Neural crest cell (in vitro differentiated cells): ENCODE results near the gene COL12A1. TPM values are rescaled to one million over a fixed set of nuclear protein-coding genes. Genes with fewer than 3 reads are reported as not detected.

ENCODE experiments used
- DNase-seq: peaks from one replicate; pipeline ENCODE4 v3.0.0; 2021; ENCODE audit warnings: low read depth, mixed read lengths, low spot score
- H3K27ac Mint-ChIP-seq: one replicate; pipeline ENCODE4 v1.8.0; 2021; ENCODE audit warnings: mild to moderate bottlenecking, mixed read lengths; ENCODE audit not compliant: unreplicated experiment
- H3K27me3 Mint-ChIP-seq: 2 replicates; pipeline ENCODE4 v1.8.0; 2021; ENCODE audit warnings: low read depth, mild to moderate bottlenecking, mixed read lengths
- H3K36me3 Mint-ChIP-seq: 2 replicates; pipeline ENCODE4 v1.8.0; 2021; ENCODE audit warnings: low read depth, mild to moderate bottlenecking, mixed read lengths
- H3K4me1 Mint-ChIP-seq: 2 replicates; pipeline ENCODE4 v1.8.0; 2021; ENCODE audit warnings: mixed read lengths
- H3K4me3 Mint-ChIP-seq: one replicate; pipeline ENCODE4 v1.8.0; 2021; ENCODE audit warnings: mild to moderate bottlenecking, mixed read lengths
- H3K9me3 Mint-ChIP-seq: 2 replicates; pipeline ENCODE4 v1.8.0; 2021; ENCODE audit warnings: mixed read lengths
- total RNA-seq: library from RNA; stranded (reverse); gene quantifications from 2 replicates; pipeline ENCODE4 v1.2.1, GENCODE V29; 2021
- TF ChIP-seq, protein P1 (sequence below): fragments of 200-600 bp; sonication (generic); conservative IDR thresholded peaks from 2 replicates; pipeline ENCODE4 v1.5.0; 2021; ENCODE audit warnings: antibody characterized with exemption, mild to moderate bottlenecking

Gene COL12A1
- total RNA-seq, 1 donor from 2014 or later = 50.2 TPM

DNA sequence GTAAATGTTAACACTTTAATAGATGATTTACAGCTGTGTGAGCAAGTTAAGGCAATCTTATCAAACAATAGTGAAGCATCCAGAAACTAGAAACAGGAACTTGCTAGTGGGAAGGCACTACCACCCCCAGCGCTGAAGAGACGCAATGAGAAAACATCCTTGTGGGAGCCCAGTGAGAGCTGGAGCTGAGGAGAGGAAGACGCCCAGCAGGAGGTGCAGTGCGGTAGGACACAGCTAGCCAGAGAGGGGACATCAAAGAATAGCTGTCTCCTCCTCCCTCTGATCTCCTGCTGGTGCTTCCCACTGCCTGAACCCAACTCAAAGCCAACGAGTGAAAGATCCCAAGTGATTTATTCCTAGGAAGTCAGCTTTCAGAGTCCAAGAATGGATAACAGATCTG lies 140.3 kb downstream of the COL12A1 start:
- Mint-ChIP-seq H3K27me3 (no peaks in the 10 kb centered on the region), H3K27ac (no peak overlapping the region), H3K9me3 (peaks cover 2% of the 10 kb centered on the region), H3K4me1 (peaks cover 16% of the 10 kb centered on the region), H3K36me3 (peaks cover 2% of the 10 kb centered on the region), H3K4me3 (no peak overlapping the region)
- DNase-seq = no peak
- TF ChIP-seq, protein P1, sequence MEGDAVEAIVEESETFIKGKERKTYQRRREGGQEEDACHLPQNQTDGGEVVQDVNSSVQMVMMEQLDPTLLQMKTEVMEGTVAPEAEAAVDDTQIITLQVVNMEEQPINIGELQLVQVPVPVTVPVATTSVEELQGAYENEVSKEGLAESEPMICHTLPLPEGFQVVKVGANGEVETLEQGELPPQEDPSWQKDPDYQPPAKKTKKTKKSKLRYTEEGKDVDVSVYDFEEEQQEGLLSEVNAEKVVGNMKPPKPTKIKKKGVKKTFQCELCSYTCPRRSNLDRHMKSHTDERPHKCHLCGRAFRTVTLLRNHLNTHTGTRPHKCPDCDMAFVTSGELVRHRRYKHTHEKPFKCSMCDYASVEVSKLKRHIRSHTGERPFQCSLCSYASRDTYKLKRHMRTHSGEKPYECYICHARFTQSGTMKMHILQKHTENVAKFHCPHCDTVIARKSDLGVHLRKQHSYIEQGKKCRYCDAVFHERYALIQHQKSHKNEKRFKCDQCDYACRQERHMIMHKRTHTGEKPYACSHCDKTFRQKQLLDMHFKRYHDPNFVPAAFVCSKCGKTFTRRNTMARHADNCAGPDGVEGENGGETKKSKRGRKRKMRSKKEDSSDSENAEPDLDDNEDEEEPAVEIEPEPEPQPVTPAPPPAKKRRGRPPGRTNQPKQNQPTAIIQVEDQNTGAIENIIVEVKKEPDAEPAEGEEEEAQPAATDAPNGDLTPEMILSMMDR = no peak

DNA sequence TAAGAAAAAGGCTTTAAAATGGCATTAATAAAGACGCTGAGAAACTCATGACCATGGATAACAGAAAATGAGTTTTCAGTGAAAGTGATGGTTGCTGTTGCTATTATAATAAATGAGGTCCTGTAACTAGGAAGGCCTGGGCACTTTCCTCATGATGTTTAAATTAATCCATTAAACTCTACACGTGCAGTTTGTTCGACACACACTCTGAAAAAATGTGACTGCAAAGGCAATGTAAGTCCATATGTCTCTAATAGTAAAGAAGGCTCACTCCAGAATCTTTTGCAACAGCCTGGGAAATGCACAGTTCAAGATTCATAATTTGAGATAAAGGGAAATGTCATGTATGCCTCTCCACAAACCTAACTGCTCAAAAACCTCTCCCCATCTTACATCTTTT lies 153.4 kb downstream of the COL12A1 start:
- Mint-ChIP-seq H3K4me1 (no peaks in the 10 kb centered on the region), H3K27ac (no peak overlapping the region), H3K4me3 (no peak overlapping the region), H3K27me3 (no peaks in the 10 kb centered on the region), H3K9me3 (peaks cover 4% of the 10 kb centered on the region), H3K36me3 (no peaks in the 10 kb centered on the region)
- DNase-seq = no peak
- TF ChIP-seq, protein P1 = no peak

DNA sequence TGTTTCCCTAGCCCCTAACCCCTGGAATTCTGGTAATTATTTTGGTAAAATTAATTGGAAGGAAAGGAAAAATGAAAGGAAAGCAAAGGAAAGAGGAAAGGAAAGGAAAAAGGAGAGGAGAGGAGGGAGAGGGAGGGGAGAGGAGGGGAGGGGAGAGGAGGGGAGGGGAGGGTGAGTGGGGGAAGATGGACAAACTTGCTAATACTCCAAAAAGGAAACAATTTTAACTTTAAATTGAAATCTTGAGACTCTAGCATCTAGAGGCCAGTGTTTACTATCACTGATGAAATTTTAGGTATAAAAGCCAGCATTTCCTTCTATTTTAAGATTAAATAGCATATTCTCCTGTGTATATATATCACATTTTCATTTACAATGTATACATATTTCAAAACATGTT lies 156.5 kb downstream of the COL12A1 start:
- Mint-ChIP-seq H3K4me1 (no peaks in the 10 kb centered on the region), H3K27me3 (no peaks in the 10 kb centered on the region), H3K4me3 (no peak overlapping the region), H3K36me3 (peaks cover 2% of the 10 kb centered on the region), H3K9me3 (peaks cover 14% of the 10 kb centered on the region), H3K27ac (no peak overlapping the region)
- TF ChIP-seq, protein P1 = no peak
- DNase-seq = no peak

DNA sequence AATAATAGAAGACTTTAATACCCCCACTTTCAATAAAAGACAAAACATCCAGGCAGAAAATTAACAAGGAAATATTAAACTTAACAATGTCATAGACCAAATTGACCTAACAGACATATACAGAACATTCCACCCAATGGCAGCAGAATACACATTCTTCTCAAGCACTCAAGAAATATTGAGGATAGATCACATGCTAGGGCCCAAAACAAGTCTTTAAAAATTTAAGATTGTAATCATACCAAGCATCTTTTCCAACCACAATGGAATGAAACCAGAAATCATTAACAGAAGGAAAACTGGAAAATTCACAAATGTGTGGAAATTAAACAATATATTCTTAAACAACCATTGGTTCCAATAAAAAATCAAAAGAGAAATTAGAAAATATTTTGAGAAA lies 161.0 kb downstream of the COL12A1 start:
- no peak overlapping the region for H3K27ac Mint-ChIP-seq
- no peaks in the 10 kb centered on the region for H3K4me1 Mint-ChIP-seq
- no peak for DNase-seq
- no peak overlapping the region for H3K4me3 Mint-ChIP-seq
- TF ChIP-seq, protein P1 = no peak
- peaks cover 20% of the 10 kb centered on the region for H3K9me3 Mint-ChIP-seq
- peaks cover 12% of the 10 kb centered on the region for H3K36me3 Mint-ChIP-seq
- no peaks in the 10 kb centered on the region for H3K27me3 Mint-ChIP-seq

DNA sequence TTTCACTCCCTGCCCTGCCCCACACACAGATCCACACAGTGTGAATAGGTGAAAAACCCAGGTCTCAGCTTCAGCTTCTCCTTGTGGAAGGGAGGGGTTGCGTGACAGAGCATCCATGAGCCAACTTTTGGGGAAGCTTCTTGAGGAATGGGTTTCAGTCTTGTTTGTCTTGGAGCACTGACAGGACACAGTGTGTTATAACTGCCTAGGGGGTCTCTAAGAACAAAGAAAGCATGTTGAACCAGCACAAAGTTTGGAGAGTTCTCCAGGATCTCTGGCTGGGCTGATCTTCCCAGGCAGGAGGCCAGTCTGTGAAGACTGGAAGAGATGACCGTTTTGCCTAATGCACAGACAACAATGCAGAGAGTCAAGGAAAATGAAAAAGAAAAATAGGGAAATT lies 164.5 kb downstream of the COL12A1 start:
- H3K36me3 Mint-ChIP-seq = peaks cover 12% of the 10 kb centered on the region
- H3K27me3 Mint-ChIP-seq = no peaks in the 10 kb centered on the region

More for the DNA sequence above, 164.5 kb downstream of the COL12A1 start:
- Mint-ChIP-seq H3K4me3 (no peak overlapping the region), H3K9me3 (peaks cover 16% of the 10 kb centered on the region), H3K27ac (no peak overlapping the region), H3K4me1 (no peaks in the 10 kb centered on the region)
- DNase-seq = no peak
- TF ChIP-seq, protein P1 = no peak

Other genes with a start within 250 kb of the COL12A1 start
- gene COX7A2, start 37.7 kb upstream of the COL12A1 start, total RNA-seq = 346 and 360 TPM in 2 replicates
- gene TMEM30A, start 78.7 kb upstream of the COL12A1 start, total RNA-seq = 44.5 and 47.3 TPM in 2 replicates